Mesenteric fat pad (tissue), 1 donor: Measurements from ENCODE around the gene CCDC158. TPM values are rescaled to one million over a fixed set of nuclear protein-coding genes. Genes with fewer than 3 reads are reported as not detected.

Experiments
- total RNA-seq: library from RNA; stranded (reverse); fragmentation: NEBNext Ultra II Directional; extraction: Animal tissue kit (Norgen Biotek cat#: 25700); gene quantifications from one replicate; pipeline ENCODE4 v1.2.1, GENCODE V29; 2021
- donor health status: DM: yes; HTN: yes; CAD: no.

CCDC158 gene
- total RNA-seq, 1 donor from 2014 or later, result 0.45 TPM

Other genes starting within 250 kb of the CCDC158 start
- 176 TPM for gene SCARB2, start 207.3 kb downstream of the CCDC158 start, total RNA-seq
- gene FAM47E, start 169.4 kb downstream of the CCDC158 start, total RNA-seq, result 3.3 TPM
- 34.7 TPM for gene STBD1, start 114.4 kb downstream of the CCDC158 start, total RNA-seq
- 0.51 TPM for gene SHROOM3, start 14.1 kb upstream of the CCDC158 start, total RNA-seq